Panc1 (cell line): ENCODE results near the gene TERT. TPM values are rescaled to one million over a fixed set of nuclear protein-coding genes. Genes with fewer than 3 reads are reported as not detected.

Experiments
- ATAC-seq: fragments of 200-7000 bp; cut with Tn5 transposase; 2 replicates; pipeline ENCODE4 v1.9.1; 2020; ENCODE audit warnings: mild to moderate bottlenecking, moderate library complexity
- BruUV-seq: library from RNA; stranded (reverse); fragments of 400-500 nt; replicated peaks from 2 replicates; lab custom pipeline; 2021; lab: Mats Ljungman, UMichigan
- CTCF ChIA-PET: fragments of 300-600 bp; sonication (Branson Sonifier 250); formaldehyde crosslinking; loops from one replicate; lab custom pipeline; 2022; ENCODE audit warnings: antibody characterized with exemption; lab: Charles Lee
- POLR2A ChIA-PET: fragments of 300-600 bp; sonication (Branson Sonifier 250); formaldehyde crosslinking; loops from one replicate; lab custom pipeline; 2022; ENCODE audit warnings: antibody characterized with exemption; lab: Charles Lee
- DNase-seq: peaks from one replicate; pipeline ENCODE4 v3.0.0-alpha.2; 2010; ENCODE audit warnings: low read depth, low spot score
- H3K27ac ChIP-seq: 2 replicates; pipeline ENCODE4 v1.5.1; 2011; ENCODE audit warnings: mild to moderate bottlenecking, low read length, inconsistent platforms
- H3K27me3 ChIP-seq: fragments of 200-500 bp; sonication (Bioruptor generic); 2 replicates; pipeline ENCODE4 v1.6.0; 2014; ENCODE audit warnings: low read length, inconsistent platforms; ENCODE audit not compliant: control insufficient read depth, insufficient read depth
- H3K36me3 ChIP-seq: fragments of 200-500 bp; sonication (Bioruptor generic); 2 replicates; pipeline ENCODE4 v1.5.1; 2014; ENCODE audit warnings: inconsistent platforms, mild to moderate bottlenecking, low read length, moderate library complexity; ENCODE audit not compliant: control insufficient read depth, insufficient read depth
- H3K4me1 ChIP-seq: 2 replicates; pipeline ENCODE4 v1.5.1; 2011; ENCODE audit warnings: inconsistent platforms, mild to moderate bottlenecking, low read length, moderate library complexity; ENCODE audit not compliant: control insufficient read depth, insufficient read depth
- H3K4me3 ChIP-seq, 2 experiments: 2 replicates each; pipeline ENCODE4 v1.5.1; 2011 to 2012; ENCODE audit warnings: low read depth in 2 of 2, low read length in 2 of 2, mild to moderate bottlenecking in 2 of 2, inconsistent platforms in 1 of 2, moderate library complexity in 1 of 2
- H3K9me3 ChIP-seq: fragments of 200-500 bp; sonication (Bioruptor generic); 2 replicates; pipeline ENCODE4 v1.5.1; 2014; ENCODE audit warnings: low read depth, mild to moderate bottlenecking, inconsistent platforms, low read length, moderate library complexity; ENCODE audit not compliant: control insufficient read depth, insufficient read depth
- CTCF ChIP-seq: fragments of 450-650 bp; IDR thresholded peaks from 2 replicates; pipeline ENCODE4 v1.5.1; 2017; ENCODE audit warnings: mild to moderate bottlenecking
- POLR2AphosphoS5 ChIP-seq: IDR thresholded peaks from 2 replicates; pipeline ENCODE4 v1.6.1; 2012; ENCODE audit warnings: mild to moderate bottlenecking, low read depth, low read length, moderate library complexity
- REST ChIP-seq, 2 experiments: IDR thresholded peaks; 2 replicates each; pipeline ENCODE4 v1.6.1; 2011 to 2012; ENCODE audit warnings: low read depth in 2 of 2, control low read depth in 1 of 2, low read length in 1 of 2, mild to moderate bottlenecking in 1 of 2, moderate library complexity in 1 of 2; ENCODE audit not compliant: insufficient read depth in 1 of 2
- SIN3A ChIP-seq: IDR thresholded peaks from 2 replicates; pipeline ENCODE4 v1.6.1; 2012; ENCODE audit warnings: low read depth, mild to moderate bottlenecking, low read length, moderate library complexity, borderline replicate concordance; ENCODE audit not compliant: insufficient read depth
- TCF7L2 ChIP-seq: IDR thresholded peaks from 2 replicates; pipeline ENCODE4 v1.6.1; 2011; ENCODE audit warnings: mild to moderate bottlenecking, low read depth, low read length, inconsistent platforms
- in situ Hi-C: cut with HindIII; loops from 2 replicates; pipeline ENCODE4 v1.10.0; 2016; ENCODE audit warnings: low sequenced_read_pairs, low pct_unique_long_range_greater_than_20kb
- intact Hi-C: fragments of 100-400 bp; cut with micrococcal nuclease; formaldehyde crosslinking; loops from one replicate; pipeline ENCODE4 v1.10.0; 2022; ENCODE audit not compliant: unreplicated experiment
- total RNA-seq: library from RNA; stranded (reverse); gene quantifications from one replicate; pipeline ENCODE4 v1.2.1, GENCODE V29; 2021; ENCODE audit not compliant: unreplicated experiment

Gene TERT
- total RNA-seq, 1 experiment from 2014 or later = 8.9 TPM

- ATAC-seq (no peak), DNase-seq (no peak)
- Histone ChIP-seq H3K27me3 (no peaks in the 10 kb centered on the region), H3K27ac (no peak overlapping the region), H3K4me1 (peaks cover 21% of the 10 kb centered on the region), H3K4me3 (no peak overlapping the region), H3K9me3 (peaks cover 3% of the 10 kb centered on the region; the same call in 1 of the 2 replicates), H3K36me3 (peaks cover 2% of the 10 kb centered on the region; the same call in 1 of the 2 replicates)
- in situ Hi-C loops (no loop called here), intact Hi-C loops (no loop called here)
- TF ChIP-seq CTCF (no peak), REST (IDR thresholded peaks at IDR 0.05; ENCODE audit: insufficient read depth in 1 of 2, low read depth in 2 of 2, low read length in 1 of 2) (no peak), TCF7L2 (no peak), POLR2AphosphoS5 (no peak), SIN3A (no peak)
- no TSS peak for BruUV-seq
- CTCF ChIA-PET = interaction anchor here (0.6 kb wide), 1 partner anchor 110 kb away, joined by 3 read pairs; no protein-coding TSS in a partner anchor
- POLR2A ChIA-PET = no interaction called here
Measured at GRCh38 chr5:1314564-1314982, 19.7 kb upstream of the TERT start.

GRCh38 chr5:1312993-1313833, 18.3 kb upstream of the TERT start:
- ATAC-seq (no peak), DNase-seq (no peak)
- peaks cover 2% of the 10 kb centered on the region; the same call in 1 of the 2 replicates for H3K36me3 ChIP-seq
- CTCF ChIA-PET = no interaction called here
- no peak overlapping the region for H3K27ac ChIP-seq
- no peak for TF ChIP-seq CTCF
- TF ChIP-seq REST (IDR thresholded peaks at IDR 0.05; ENCODE audit: insufficient read depth in 1 of 2, low read depth in 2 of 2, low read length in 1 of 2) = no peak
- no peak for TF ChIP-seq POLR2AphosphoS5
- TF ChIP-seq SIN3A = no peak
- peaks cover 21% of the 10 kb centered on the region for H3K4me1 ChIP-seq
- peaks cover 3% of the 10 kb centered on the region; the same call in 1 of the 2 replicates for H3K9me3 ChIP-seq
- no peak overlapping the region for H3K4me3 ChIP-seq
- in situ Hi-C loops = no loop called here
- no peaks in the 10 kb centered on the region for H3K27me3 ChIP-seq
- no TSS peak for BruUV-seq
- POLR2A ChIA-PET = no interaction called here
- intact Hi-C loops = no loop called here
